Activated gamma-delta T cell (primary cell): ENCODE measurements around the gene LAMA3.
"Not testable (repeated sequence)": the region's sequence is repeated elsewhere in the genome, so short reads cannot be mapped to it uniquely, and the experiment has no call there.

Experiments used
- DNase-seq: peaks from one replicate; lab custom pipeline; 2025; lab: John Stamatoyannopoulos, UW

LAMA3 gene

GRCh38 chr18:23706971-23707640 is 17.9 kb downstream of the LAMA3 start:
- DNase-seq = no peak

GRCh38 chr18:23710068-23710527 is 20.8 kb downstream of the LAMA3 start:
- no peak for DNase-seq

DNA sequence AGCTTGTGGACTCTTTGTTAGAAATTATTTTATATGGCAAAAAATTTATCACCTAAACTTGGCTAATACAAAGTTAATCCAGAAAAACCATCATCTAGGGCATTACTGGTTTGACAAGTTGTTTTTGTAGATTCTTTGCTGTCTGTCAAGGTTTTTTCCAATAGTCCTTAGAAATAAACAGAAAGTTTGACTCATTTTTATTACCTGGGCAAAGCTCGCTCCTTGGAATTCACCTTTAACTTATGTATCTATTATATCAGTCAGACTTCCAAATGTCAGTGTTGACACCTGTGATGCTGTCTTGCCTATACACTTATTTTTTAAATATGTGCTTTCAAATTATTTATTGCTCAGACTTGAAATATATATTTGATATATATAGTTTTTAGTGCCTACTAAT is 21.7 kb downstream of the LAMA3 start:
- DNase-seq = no peak

DNA sequence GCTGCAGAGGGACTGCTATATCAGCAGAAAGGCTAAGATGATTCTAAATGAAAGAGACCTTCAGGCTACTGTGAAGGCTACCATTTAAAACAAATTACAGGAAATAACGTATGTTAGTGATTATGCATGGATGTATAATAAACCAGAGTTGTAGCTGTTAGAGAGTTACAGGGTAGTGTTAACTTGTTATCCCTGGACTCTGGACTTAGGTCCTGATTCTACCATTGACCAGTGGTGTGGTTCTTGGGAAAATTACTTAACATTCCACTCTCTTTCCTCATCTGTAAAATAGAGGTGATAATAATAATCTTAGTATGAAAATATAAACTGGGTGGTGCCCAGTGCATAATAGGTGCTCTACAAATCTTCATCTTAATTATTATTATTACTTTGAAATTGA is 22.2 kb downstream of the LAMA3 start:
- DNase-seq = no peak

DNA sequence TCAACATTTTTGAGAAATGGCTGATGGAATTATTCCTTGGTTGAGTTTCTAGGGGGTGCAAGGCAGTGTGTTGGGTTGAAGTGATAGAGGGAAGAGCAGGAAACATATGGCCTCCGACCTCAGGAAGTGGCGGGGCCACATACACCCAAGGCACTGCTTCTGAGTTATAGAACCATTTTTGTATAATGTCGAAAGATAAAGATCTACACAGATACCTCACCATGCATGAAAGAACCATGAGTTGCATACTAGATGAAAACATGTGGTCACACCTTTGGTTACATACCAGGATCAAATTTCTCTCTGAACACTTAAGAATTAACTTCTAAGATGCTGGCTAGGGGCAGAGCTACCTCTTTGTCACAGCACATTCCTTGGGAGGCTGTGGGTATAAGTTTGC is 23.2 kb downstream of the LAMA3 start:
- DNase-seq = no peak

DNA sequence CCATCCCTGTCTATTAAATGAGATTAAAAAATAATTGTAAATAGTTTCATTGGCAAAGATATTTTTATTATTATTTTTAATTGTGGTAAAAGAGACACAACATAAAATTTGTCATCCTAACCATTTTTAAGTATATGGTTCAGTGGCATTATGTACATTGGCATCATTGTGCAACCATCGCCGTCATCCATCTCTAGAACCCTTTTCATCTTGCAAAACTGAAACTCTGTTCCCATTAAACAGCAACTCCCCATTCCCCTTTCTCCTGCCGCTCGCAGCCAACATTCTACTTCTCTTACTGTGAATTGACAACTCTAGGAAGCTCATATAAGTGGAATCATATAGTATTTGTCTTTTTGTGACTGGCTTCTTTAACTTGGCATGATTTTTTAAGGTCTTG is 25.3 kb downstream of the LAMA3 start:
- no peak for DNase-seq

GRCh38 chr18:23716079-23716478 is 26.8 kb downstream of the LAMA3 start:
- not testable (repeated sequence) for DNase-seq

- no peak for DNase-seq
Observed at GRCh38 chr18:23716516-23716915, 27.3 kb downstream of the LAMA3 start.

- DNase-seq = no peak
Observed at GRCh38 chr18:23716966-23717365, 27.7 kb downstream of the LAMA3 start.

DNA sequence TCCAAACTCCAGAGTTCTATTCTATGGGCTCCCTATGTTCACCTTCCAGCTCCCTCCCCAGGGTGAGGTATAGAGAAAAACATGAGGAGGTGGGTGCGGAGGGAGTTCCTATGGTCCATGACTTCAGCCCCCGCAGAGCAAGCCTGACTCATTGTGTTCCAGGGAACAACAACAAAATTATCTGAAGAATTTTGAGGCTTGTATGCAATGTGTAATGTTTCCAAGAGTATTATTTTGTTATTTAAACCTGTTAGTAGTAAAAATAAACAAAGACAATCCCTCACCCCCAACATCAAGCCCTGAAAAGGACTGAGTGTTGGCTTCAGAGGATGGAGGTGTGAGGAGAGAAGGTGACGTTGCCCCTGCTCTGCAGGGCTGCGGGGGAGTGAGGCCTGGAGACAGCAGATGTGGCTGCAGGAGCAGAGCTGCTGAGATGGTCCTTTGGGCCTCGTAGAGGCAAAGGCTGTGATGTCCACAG is 29.0 kb downstream of the LAMA3 start:
- no peak for DNase-seq

GRCh38 chr18:23718731-23719130 is 29.5 kb downstream of the LAMA3 start:
- DNase-seq = no peak

- no peak for DNase-seq
Observed at GRCh38 chr18:23719634-23720201, 30.5 kb downstream of the LAMA3 start.

DNA sequence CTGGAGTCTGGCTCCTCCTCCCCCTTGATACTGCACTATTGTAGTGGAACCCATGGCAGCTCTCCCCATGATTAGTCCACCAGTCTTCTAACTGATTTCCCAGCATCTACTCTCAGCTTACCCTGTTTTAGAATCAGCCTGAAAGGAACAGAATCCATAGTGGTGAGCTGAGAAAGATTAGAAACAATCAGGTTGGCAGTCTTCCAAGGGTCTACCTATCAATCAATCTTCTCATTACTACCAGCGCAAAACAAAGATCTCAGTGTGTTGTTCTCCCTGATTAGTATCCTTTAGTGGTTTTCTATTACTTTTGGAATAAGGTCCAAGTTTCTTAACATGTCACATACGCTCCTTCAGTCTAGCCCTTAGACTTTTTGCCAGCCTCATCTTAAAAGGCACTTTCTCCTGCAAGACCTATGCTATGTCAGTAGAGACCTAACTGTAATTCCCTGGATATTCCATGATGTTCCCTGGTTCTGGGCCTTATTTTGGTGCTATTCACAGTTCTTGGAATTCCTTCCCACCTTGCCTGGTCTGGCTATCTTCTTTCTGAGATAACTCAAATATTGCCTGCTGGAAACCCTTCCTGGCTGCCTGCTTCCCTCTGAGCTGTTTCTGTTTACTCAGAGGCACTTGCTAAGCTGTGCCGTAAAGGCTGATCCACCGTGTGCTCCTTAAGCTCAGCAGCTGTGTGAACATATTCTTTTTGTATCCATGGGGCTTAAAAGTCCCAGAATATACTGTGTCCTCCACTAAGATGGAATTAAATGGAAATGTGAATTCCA is 32.6 kb downstream of the LAMA3 start:
- DNase-seq = no peak

GRCh38 chr18:23722646-23723045 is 33.4 kb downstream of the LAMA3 start:
- no peak for DNase-seq

DNA sequence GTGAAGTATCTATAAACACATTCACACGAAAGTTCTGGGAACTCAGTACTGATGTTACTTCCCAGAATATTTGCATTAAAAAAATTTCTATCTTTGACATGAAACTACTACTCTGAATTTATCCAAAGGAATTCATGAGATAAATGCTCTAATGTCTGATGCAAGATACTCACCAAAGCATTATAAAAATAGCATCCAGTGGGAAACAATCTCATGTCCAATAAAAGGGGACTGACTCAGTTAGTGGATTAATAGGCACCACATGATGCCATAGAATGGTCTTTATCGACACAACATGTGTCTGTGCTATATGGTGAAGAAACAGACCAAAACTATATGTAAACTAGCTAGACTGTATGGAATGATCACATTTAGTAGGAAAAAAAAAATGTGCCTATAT is 33.9 kb downstream of the LAMA3 start:
- DNase-seq = no peak

DNA sequence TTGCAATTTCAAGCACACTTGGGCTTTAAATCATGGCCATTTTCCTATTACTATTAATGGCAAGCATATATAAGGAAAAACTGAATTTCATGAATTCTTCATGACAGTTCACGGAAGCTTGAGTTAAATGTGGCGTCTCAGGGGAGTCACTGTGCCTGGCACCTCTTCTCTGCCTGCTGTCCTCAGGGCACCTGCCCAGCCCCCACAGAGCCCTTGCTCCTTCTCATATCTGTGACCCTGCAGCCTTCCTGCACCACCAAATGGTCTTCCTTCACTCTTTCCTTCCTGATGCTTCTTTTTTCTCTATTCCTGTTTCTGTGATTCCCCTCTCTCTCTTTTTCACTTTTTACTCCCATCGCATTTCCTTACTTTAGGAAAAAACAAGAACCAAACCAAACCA is 35.4 kb downstream of the LAMA3 start:
- no peak for DNase-seq

GRCh38 chr18:23725351-23725750 is 36.1 kb downstream of the LAMA3 start:
- no peak for DNase-seq

GRCh38 chr18:23725827-23726661 is 36.8 kb downstream of the LAMA3 start:
- no peak for DNase-seq

DNA sequence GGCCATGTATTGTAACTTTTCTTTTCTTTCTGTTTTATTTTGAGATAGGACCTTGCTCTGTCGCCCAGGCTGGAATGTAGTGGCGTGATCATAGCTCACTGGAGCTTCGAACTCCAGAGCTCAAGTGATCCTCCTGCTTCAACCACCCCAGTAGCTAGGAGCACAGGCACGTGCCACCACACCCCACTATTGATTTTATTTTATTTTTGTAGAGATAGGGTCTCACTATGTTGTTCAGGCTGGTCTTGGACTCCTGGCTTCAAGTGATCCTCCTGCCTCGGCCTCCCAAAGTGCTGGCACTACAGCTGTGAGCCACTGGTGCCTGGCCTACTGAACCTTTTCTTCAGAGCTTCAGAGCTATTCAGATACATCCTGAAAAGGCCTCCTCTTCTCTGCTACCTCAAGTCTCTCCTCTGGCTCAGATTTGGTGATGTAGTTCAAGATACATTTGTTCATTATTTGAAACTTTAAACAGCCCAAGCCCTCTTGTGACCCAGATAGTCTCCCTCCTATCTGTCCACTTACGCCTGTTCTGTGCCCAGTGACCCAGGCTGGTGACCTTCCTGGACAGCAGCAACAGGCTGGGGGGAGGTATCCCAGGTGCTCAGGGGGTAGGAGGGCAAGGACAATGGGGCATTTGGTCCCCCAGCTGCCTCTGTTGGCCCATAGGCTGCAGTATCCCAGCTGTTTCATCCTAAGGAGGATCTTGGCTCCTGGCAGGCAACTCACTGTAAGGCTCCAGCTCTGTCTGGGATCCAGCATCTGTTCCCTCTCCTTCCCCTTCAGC is 38.6 kb downstream of the LAMA3 start:
- no peak for DNase-seq

DNA sequence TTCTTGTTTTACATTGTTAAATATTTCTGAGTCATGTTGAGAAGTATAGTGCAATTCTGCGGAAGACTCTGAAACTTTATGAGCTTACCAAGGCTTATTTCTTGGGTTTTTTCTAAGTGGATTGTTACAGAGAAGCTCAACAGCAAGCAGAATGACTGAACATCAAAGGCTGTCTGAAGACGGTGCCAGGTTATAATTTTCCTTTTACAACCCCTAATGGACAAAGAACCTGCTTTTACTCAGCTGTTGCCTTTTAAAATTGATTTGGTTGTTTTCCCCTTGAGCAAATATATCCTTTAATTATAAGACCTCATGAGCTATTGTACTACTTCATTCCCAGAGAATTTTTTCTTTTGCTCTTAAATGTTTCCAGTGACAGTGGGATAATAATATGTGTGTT is 41.6 kb downstream of the LAMA3 start:
- DNase-seq = no peak

DNA sequence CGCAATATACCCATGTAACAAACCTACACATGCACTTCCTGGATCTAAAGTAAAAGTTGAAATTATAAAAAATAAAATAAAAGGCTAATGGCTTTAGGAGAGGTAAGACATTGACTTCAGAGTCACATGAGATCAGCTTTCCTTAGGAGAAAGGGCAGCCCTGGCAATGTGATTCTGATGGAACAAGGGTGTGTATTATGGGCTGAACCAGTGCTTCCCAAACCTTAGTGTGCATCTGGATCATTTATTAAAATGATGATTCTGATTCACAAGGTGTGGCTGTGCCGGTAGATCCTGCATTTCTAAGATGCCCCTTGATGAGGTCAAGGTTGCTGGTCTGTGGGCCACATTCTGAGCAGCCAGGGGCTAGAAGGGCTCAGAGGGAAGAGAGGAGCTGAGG is 42.6 kb downstream of the LAMA3 start:
- no peak for DNase-seq
